Measurements from ENCODE around the gene TMEM245. TPM values are rescaled to one million over a fixed set of nuclear protein-coding genes. Genes with fewer than 3 reads are reported as not detected.

The TMEM245 gene
- total RNA-seq, 4 donors from 2014 or later = 109 to 192 (median 137) TPM

- Histone ChIP-seq H3K4me1 (peaks cover 11 to 16% (median 13%) of the 10 kb centered on the region in 4 donors), H3K9me3 (no peaks in the 10 kb centered on the region), H3K4me3 (no peak overlapping the region), H3K27ac (replicated peaks in 1 of 4) (peak overlapping the region in 2 of 4 donors; percentile 7 to 10), H3K36me3 (peaks cover 8 to 68% (median 43%) of the 10 kb centered on the region in 4 donors), H3K27me3 (no peaks in the 10 kb centered on the region)
- no peak for DNase-seq (ENCODE audit: extremely low spot score)
- 92% methylated on average over 7 of the region's 7 CpGs for WGBS
- intact Hi-C loops (cut with DNase I) = no loop called here
- TF ChIP-seq EP300 (IDR thresholded peaks at IDR 0.05) = no peak
- no peak for TF ChIP-seq POLR2AphosphoS5 (IDR thresholded peaks at IDR 0.05)
- TF ChIP-seq POLR2A (IDR thresholded peaks at IDR 0.05; ENCODE audit: low read depth) = no peak
- TF ChIP-seq, protein P1, sequence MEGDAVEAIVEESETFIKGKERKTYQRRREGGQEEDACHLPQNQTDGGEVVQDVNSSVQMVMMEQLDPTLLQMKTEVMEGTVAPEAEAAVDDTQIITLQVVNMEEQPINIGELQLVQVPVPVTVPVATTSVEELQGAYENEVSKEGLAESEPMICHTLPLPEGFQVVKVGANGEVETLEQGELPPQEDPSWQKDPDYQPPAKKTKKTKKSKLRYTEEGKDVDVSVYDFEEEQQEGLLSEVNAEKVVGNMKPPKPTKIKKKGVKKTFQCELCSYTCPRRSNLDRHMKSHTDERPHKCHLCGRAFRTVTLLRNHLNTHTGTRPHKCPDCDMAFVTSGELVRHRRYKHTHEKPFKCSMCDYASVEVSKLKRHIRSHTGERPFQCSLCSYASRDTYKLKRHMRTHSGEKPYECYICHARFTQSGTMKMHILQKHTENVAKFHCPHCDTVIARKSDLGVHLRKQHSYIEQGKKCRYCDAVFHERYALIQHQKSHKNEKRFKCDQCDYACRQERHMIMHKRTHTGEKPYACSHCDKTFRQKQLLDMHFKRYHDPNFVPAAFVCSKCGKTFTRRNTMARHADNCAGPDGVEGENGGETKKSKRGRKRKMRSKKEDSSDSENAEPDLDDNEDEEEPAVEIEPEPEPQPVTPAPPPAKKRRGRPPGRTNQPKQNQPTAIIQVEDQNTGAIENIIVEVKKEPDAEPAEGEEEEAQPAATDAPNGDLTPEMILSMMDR (IDR thresholded peaks at IDR 0.05) = no peak
Observed at GRCh38 chr9:109088221-109088620, 31.5 kb downstream of the TMEM245 start.

DNA sequence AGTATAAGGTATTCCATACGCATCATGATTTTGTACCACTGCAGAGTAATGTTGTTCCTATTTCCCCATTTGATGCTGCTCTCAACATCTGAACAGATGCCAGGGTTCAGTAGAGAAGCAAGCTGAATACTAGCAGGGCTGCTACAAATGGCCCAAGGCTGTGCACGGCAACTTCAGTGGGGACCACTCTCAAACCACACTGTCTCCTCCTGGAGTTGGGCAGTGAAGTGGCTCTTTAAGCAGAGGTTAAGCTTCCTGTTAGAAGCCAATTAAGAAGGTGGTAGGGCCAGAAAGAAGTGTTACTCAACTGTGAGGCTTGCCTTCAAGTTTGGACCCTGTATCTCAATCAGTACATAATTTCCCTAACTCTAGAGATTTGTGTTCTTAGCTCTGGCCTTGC, 32.0 kb downstream of the TMEM245 start:
- 90% methylated on average over 2 of the region's 2 CpGs for WGBS
- Histone ChIP-seq H3K4me3 (no peak overlapping the region), H3K36me3 (peaks cover 8 to 65% (median 41%) of the 10 kb centered on the region in 4 donors), H3K27ac (replicated peaks in 1 of 4) (peak overlapping the region in 1 of 4 donors; percentile 7), H3K4me1 (peaks cover 9 to 12% (median 11%) of the 10 kb centered on the region in 4 donors), H3K9me3 (no peaks in the 10 kb centered on the region), H3K27me3 (no peaks in the 10 kb centered on the region)
- no peak for DNase-seq (ENCODE audit: extremely low spot score)
- intact Hi-C loops (cut with DNase I) = no loop called here
- TF ChIP-seq EP300 (IDR thresholded peaks at IDR 0.05) (no peak), POLR2A (IDR thresholded peaks at IDR 0.05; ENCODE audit: low read depth) (no peak), POLR2AphosphoS5 (IDR thresholded peaks at IDR 0.05) (no peak)
- TF ChIP-seq, protein P1 (IDR thresholded peaks at IDR 0.05) = no peak

DNA sequence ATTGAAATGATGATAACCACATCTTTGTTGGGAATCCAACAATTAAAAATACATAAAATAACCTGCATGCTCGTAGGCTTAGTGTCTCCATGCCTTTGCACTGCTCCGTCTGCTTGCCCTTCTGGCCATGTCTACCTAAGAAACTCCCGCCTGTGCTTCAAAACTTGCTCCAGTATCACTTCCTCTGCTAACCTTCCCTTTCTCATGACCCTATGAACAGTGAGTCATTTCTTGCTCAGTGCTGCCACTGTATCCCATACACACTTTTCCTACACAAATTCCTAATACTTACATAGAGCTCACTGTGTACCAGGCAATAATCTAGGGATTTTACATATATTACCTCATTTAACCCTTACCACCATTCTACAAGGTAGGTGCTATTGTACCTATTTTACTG, 33.5 kb downstream of the TMEM245 start:
- intact Hi-C loops (cut with DNase I) = no loop called here
- WGBS = 90% methylated on average over 3 of the region's 3 CpGs

DNA sequence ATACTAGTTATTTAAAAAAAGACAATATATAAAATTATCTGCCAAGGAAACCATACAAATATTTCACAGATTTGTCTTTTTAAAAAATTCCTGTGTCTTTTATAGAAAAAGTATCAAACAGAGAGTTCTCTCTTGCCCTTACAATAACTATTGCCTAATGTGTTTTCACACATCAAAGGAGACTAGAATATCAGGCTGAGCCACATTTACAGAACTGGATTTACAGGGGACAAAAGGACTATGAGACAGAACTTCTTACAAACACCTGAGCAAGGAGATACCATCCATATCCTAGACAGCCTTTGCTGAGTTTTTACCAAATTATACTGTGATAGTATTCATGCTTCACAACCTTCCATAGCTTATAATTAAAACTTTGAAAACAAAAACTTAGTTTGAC, 34.2 kb downstream of the TMEM245 start:
- no peak for DNase-seq (ENCODE audit: extremely low spot score)
- peaks cover 7 to 65% (median 37%) of the 10 kb centered on the region in 4 donors for H3K36me3 ChIP-seq
- H3K4me3 ChIP-seq = no peak overlapping the region
- no peak for TF ChIP-seq POLR2A (IDR thresholded peaks at IDR 0.05; ENCODE audit: low read depth)
- TF ChIP-seq EP300 (IDR thresholded peaks at IDR 0.05) = no peak
- no peak for TF ChIP-seq POLR2AphosphoS5 (IDR thresholded peaks at IDR 0.05)
- H3K4me1 ChIP-seq = peaks cover 0 to 10% (median 3%) of the 10 kb centered on the region in 4 donors
- no peaks in the 10 kb centered on the region for H3K27me3 ChIP-seq
- H3K27ac ChIP-seq (replicated peaks in 1 of 4) = no peak overlapping the region
- no peaks in the 10 kb centered on the region for H3K9me3 ChIP-seq
- intact Hi-C loops (cut with DNase I) = no loop called here

More for the DNA sequence above, 33.5 kb downstream of the TMEM245 start:
- TF ChIP-seq POLR2A (IDR thresholded peaks at IDR 0.05; ENCODE audit: low read depth) (no peak), EP300 (IDR thresholded peaks at IDR 0.05) (no peak), POLR2AphosphoS5 (IDR thresholded peaks at IDR 0.05) (no peak)
- TF ChIP-seq, protein P1 (IDR thresholded peaks at IDR 0.05) = no peak
- peaks cover 8 to 69% (median 39%) of the 10 kb centered on the region in 4 donors for H3K36me3 ChIP-seq
- H3K27me3 ChIP-seq = no peaks in the 10 kb centered on the region
- no peak for DNase-seq (ENCODE audit: extremely low spot score)
- H3K4me3 ChIP-seq = no peak overlapping the region
- H3K4me1 ChIP-seq = peaks cover 0 to 10% (median 3%) of the 10 kb centered on the region in 4 donors
- H3K27ac ChIP-seq (replicated peaks in 1 of 4) = no peak overlapping the region
- H3K9me3 ChIP-seq = no peaks in the 10 kb centered on the region

GRCh38 chr9:109083813-109084405, 35.8 kb downstream of the TMEM245 start:
- no peak for DNase-seq (ENCODE audit: extremely low spot score)
- no peaks in the 10 kb centered on the region for H3K9me3 ChIP-seq
- no peaks in the 10 kb centered on the region for H3K27me3 ChIP-seq
- intact Hi-C loops (cut with DNase I) = no loop called here
- no peak overlapping the region for H3K4me3 ChIP-seq
- peaks cover 0 to 65% (median 40%) of the 10 kb centered on the region in 4 donors for H3K36me3 ChIP-seq
- no peak overlapping the region for H3K27ac ChIP-seq (replicated peaks in 1 of 4)
- TF ChIP-seq, protein P1 (IDR thresholded peaks at IDR 0.05) = no peak
- no peak for TF ChIP-seq POLR2A (IDR thresholded peaks at IDR 0.05; ENCODE audit: low read depth)
- TF ChIP-seq POLR2AphosphoS5 (IDR thresholded peaks at IDR 0.05) = no peak
- no peak for TF ChIP-seq EP300 (IDR thresholded peaks at IDR 0.05)
- 96% methylated on average over 4 of the region's 4 CpGs for WGBS
- peaks cover 0 to 10% (median 3%) of the 10 kb centered on the region in 4 donors for H3K4me1 ChIP-seq

All from esophagus muscularis mucosa (tissue), 4 donors.